NCI-H2107 treated with DMSO at 0.1 percent for 48 hours (cell line): Measurements from ENCODE around the gene ASIP.
"Not testable (repeated sequence)": the region's sequence is repeated elsewhere in the genome, so short reads cannot be mapped to it uniquely, and the experiment has no call there.

ENCODE experiments used
- DNase-seq: peaks from one replicate; lab custom pipeline; 2025; ENCODE audit not compliant: unreplicated experiment; lab: John Stamatoyannopoulos, UW

The ASIP gene

DNA sequence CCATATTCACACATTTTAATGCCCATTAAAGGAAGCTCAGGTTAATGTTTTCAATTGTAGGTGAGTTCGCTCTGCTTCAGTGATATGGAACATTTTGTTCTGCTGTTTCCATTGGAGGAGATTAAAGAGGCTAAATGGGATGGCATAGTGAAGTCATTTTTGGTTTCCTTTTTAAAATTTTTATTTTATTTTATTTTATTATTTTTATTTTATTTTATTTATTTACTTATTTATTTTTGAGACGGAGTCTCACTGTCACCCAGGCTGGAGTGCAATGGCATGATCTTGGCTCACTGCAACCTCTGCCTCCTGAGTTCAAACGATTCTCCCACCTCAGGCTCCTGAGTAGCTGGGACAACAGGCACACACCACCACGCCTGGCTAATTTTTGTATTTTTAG lies 792 bp downstream of the ASIP start:
- DNase-seq: not testable (repeated sequence)

- no peak for DNase-seq
Observed at GRCh38 chr20:34242879-34243278, 1.7 kb downstream of the ASIP start.

DNA sequence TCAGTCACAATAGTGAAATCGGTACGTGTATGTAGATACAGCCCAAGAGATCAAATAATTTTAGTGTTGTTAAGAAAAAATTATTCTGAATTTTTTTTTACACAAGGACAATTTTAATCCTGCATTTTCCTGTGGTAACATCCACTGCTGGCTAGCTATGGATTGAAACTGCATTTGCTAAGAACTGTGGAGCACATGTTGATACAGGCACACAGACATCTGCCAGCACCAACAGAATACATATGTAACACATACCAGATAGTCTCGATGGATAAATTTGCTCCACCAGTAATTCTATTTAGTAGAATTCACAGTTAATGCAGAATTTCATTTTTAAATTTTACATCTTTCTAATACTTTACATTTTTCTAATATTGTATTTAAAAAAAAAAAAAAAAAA lies 2.2 kb downstream of the ASIP start:
- no peak for DNase-seq

DNA sequence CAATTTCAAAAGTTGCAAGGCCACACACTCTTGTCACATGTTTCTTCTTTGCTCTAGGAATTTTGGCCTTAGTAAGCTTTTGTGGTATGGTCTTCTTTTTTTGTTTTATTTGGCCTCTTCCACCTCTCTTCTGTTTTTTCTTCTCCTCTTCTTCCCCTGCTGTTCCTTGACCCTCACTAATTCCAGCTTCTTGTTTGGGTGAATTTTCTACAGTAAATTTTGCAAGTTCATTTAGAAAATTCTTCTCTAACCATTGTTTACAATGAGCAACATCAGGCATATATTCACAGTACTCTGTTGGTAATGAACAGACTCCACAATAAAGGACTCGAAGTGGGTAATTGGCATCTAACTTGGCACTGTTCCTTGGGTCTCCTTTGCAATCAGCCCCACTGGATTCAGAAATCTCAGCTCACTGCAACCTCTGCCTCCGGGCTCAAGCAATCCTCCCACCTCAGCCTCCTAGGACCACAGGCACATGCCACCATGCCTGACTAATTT lies 5.0 kb downstream of the ASIP start:
- no peak for DNase-seq

- no peak for DNase-seq
Observed at GRCh38 chr20:34249291-34249690, 8.1 kb downstream of the ASIP start.

- no peak for DNase-seq
Observed at GRCh38 chr20:34250005-34250404, 8.8 kb downstream of the ASIP start.

GRCh38 chr20:34251619-34252018 lies 10.4 kb downstream of the ASIP start:
- DNase-seq: no peak

GRCh38 chr20:34252431-34253086 lies 11.3 kb downstream of the ASIP start:
- not testable (repeated sequence) for DNase-seq

DNA sequence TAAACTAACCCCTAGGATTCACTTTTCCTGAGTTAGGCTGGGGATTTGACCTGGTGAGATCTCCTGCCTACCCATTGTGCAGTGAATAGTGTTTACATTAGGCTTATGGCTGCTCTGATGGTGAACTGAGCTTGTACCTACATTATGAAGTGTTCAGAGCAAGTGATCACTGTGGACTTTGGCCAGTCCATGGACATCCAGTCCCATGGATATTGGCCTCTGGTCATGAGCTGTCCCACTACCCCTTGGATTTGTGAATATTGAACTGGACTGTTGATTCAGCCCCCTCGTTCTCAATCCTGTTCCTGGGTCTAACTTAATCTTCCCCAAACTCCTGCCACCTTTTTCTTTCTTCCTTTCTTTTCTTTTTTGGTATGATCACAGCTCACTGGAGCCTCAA lies 13.8 kb downstream of the ASIP start:
- no peak for DNase-seq

GRCh38 chr20:34256629-34257124 lies 15.5 kb downstream of the ASIP start:
- DNase-seq: no peak

DNA sequence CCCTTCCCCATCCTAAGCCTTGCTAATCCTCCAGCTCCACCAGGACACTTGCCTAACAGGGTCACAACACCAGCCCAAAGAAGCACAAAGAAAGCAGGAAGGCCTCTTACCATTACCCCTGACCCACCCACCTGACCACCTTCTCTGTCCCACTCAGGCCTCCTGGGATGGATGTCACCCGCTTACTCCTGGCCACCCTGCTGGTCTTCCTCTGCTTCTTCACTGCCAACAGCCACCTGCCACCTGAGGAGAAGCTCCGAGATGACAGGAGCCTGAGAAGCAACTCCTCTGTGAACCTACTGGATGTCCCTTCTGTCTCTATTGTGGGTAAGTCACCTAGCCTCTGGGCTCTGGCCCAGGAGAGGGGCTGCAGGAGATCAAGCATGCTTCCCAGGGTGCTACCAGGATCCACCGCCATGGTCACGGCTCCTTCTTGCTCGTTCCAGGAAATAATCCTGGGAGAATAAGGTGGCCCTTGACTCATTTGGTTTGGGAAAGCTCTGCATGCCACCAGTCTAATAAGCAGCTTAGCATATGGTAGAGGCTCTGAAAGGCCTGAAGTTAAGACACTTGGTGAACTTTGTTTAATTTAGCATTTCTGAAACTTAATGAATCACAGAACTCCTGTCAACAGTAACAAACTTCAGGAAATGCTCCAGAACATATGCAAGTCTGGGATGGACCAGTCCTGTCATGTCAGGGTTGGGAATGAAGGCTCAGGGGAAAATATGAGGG lies 19.2 kb downstream of the ASIP start:
- no peak for DNase-seq

GRCh38 chr20:34262488-34263288 lies 21.5 kb downstream of the ASIP start:
- DNase-seq: no peak

GRCh38 chr20:34263468-34263867 lies 22.2 kb downstream of the ASIP start:
- DNase-seq: not testable (repeated sequence)

- DNase-seq: no peak
Observed at GRCh38 chr20:34264141-34264540, 22.9 kb downstream of the ASIP start.

- no peak for DNase-seq
Observed at GRCh38 chr20:34268145-34268544, 26.9 kb downstream of the ASIP start.

GRCh38 chr20:34268851-34269636 lies 27.8 kb downstream of the ASIP start:
- DNase-seq: no peak

- no peak for DNase-seq
Observed at GRCh38 chr20:34269996-34270627, 28.9 kb downstream of the ASIP start.

DNA sequence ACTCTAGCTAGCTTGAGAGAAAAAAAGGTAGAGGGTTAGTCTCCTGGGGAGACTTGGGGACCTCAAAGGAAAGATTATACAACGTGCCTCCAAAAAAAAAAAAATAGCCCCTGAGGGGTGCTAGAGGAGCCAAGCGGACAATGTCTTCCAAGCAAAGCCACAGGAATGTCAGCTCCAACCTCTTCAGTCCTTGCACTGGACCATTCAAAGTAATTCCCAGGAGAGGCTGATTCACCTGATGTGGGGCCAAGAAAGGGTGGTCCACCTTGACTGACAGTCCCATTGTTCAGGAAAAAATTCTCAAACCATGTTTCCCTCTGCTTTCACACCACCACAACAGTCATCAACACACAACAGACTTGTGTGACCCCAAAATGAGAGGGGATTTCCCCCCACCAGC lies 30.7 kb downstream of the ASIP start:
- no peak for DNase-seq

GRCh38 chr20:34274694-34275093 lies 33.5 kb downstream of the ASIP start:
- DNase-seq: no peak

- DNase-seq: no peak
Observed at GRCh38 chr20:34281177-34281576, 40.0 kb downstream of the ASIP start.
